Measurements from ENCODE around the gene PITHD1.
"Not testable (repeated sequence)": the region's sequence is repeated elsewhere in the genome, so short reads cannot be mapped to it uniquely, and the experiment has no call there.

Gene PITHD1

GRCh38 chr1:23757812-23758211, 20.4 kb upstream of the PITHD1 start:
- Mint-ChIP-seq H3K27ac (no peak overlapping the region), H3K4me1 (no peaks in the 10 kb centered on the region), H3K4me3 (no peak overlapping the region), H3K9me3 (no peaks in the 10 kb centered on the region), H3K36me3 (ENCODE audit: low read depth) (peaks cover 71% of the 10 kb centered on the region), H3K27me3 (no peaks in the 10 kb centered on the region)
- no peak for DNase-seq
- ATAC-seq: no peak

DNA sequence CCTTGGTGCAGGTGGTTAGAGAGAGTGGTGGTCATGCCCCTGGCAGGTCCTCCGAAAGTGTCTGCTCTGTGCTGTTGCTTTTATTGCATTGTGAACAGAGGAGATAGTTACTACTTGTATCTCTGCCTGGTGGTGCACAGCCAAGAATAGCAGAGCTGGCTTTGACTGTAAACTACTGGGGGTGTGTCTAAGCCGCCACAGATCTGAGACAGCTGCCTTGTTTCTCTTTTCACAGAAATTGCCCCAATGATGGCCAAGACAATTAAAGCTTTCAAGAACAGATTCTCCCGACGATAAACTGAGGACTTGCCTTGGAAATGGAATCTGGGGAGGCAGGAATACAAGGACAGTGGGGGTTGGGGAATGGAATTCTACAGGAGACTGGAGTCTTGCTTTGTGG, 18.9 kb upstream of the PITHD1 start:
- H3K9me3 Mint-ChIP-seq: no peaks in the 10 kb centered on the region

GRCh38 chr1:23763041-23763577, 15.1 kb upstream of the PITHD1 start:
- H3K27me3 Mint-ChIP-seq: no peaks in the 10 kb centered on the region
- no peak overlapping the region for H3K27ac Mint-ChIP-seq
- no peak overlapping the region for H3K4me3 Mint-ChIP-seq

More for the DNA sequence above, 18.9 kb upstream of the PITHD1 start:
- H3K4me3 Mint-ChIP-seq: no peak overlapping the region
- H3K27me3 Mint-ChIP-seq: no peaks in the 10 kb centered on the region
- no peak overlapping the region for H3K27ac Mint-ChIP-seq
- ATAC-seq (no peak), DNase-seq (no peak)
- peaks cover 61% of the 10 kb centered on the region for H3K36me3 Mint-ChIP-seq (ENCODE audit: low read depth)
- H3K4me1 Mint-ChIP-seq: no peaks in the 10 kb centered on the region

DNA sequence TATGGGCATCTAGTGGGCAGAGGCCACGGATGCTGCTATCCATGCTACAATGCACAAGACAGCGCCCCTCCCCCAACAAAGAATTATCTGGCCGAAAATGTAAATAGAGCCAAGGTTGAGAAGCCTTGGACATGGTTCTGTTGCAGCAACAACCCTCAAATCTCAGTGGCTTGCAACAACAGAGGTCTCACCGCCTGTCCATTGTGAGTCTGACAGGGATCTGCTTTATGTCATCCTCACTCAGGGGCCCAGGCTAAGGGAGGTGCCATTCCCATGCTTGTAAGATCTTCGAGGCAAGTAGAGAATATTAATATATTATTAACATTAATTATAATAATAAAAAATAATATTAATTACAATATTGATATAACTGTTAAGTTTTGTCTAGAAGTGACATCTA, 9.5 kb upstream of the PITHD1 start:
- H3K9me3 Mint-ChIP-seq: no peaks in the 10 kb centered on the region
- no peak overlapping the region for H3K27ac Mint-ChIP-seq
- no peaks in the 10 kb centered on the region for H3K27me3 Mint-ChIP-seq
- ATAC-seq (no peak), DNase-seq (no peak)
- peaks cover 3% of the 10 kb centered on the region for H3K4me1 Mint-ChIP-seq
- H3K4me3 Mint-ChIP-seq: no peak overlapping the region
- peaks cover 2% of the 10 kb centered on the region for H3K36me3 Mint-ChIP-seq (ENCODE audit: low read depth)

More at GRCh38 chr1:23763041-23763577, 15.1 kb upstream of the PITHD1 start:
- ATAC-seq: no peak
- Mint-ChIP-seq H3K4me1 (no peaks in the 10 kb centered on the region), H3K36me3 (ENCODE audit: low read depth) (peaks cover 34% of the 10 kb centered on the region), H3K9me3 (no peaks in the 10 kb centered on the region)
- DNase-seq: no peak

DNA sequence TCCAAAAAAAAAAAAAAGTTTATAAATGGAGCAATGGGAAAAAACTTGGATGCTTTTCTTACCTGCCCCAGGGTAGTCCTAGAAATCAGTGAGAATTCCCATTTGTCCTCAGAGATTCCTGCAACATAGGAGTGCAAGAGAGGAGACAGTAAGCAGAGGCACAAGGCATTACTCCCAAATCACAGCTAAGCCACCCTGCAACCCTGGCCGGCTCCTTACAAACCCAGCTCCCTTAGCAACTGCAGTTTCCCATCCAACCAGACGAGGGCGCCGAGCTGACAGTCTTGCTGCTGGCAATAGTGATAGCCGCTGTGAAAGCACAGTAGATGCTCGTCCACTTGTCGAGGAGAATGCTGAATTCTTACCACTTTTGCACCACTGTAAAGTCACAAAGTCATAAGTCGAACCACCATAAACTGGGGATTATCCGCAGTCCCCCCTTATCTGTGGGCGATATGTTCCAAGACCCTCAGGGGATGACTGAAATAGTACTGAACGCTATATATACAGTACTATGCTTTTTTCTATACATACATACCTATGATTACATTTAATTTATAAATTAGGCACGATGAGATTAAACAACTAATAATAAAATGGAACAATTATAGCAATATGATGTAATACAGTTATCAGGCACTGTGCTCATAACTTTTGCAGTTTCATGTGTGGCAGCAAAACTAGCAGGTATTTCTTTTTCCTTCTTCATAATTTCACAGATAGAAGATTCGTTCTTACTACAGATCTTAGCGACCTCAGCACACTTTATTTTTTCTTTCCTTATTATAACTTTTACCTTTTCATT, 6.0 kb upstream of the PITHD1 start:
- no peaks in the 10 kb centered on the region for H3K27me3 Mint-ChIP-seq
- H3K27ac Mint-ChIP-seq: no peak overlapping the region
- H3K36me3 Mint-ChIP-seq (ENCODE audit: low read depth): no peaks in the 10 kb centered on the region
- no peaks in the 10 kb centered on the region for H3K9me3 Mint-ChIP-seq
- DNase-seq: peak; percentile 90
- peak; percentile 86 for ATAC-seq
- no peak overlapping the region for H3K4me3 Mint-ChIP-seq
- H3K4me1 Mint-ChIP-seq: peaks cover 26% of the 10 kb centered on the region

DNA sequence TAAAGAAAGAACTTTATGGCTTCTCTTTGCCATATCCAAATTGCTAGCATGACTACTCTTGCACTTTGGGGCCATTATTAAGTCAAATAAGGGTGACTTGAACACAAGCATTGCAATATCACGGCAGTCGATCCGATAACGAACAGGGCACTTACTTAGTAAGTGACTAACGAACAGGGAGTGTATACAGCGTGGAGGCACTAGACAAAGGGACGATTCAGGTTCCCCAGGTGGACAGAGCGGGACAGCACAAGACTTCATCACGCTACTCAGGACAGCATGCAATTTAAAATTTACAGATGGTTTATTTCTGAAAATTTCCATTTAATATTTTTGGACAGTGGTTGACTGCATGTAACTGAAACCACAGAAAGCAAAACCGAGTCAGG, 5.4 kb upstream of the PITHD1 start:
- Mint-ChIP-seq H3K4me1 (peaks cover 30% of the 10 kb centered on the region), H3K27me3 (no peaks in the 10 kb centered on the region), H3K9me3 (no peaks in the 10 kb centered on the region), H3K4me3 (no peak overlapping the region), H3K36me3 (ENCODE audit: low read depth) (no peaks in the 10 kb centered on the region), H3K27ac (no peak overlapping the region)
- DNase-seq (no peak), ATAC-seq (no peak)

GRCh38 chr1:23774174-23774880, 3.9 kb upstream of the PITHD1 start:
- Mint-ChIP-seq H3K27me3 (no peaks in the 10 kb centered on the region), H3K27ac (no peak overlapping the region), H3K4me1 (peaks cover 36% of the 10 kb centered on the region), H3K9me3 (no peaks in the 10 kb centered on the region), H3K36me3 (ENCODE audit: low read depth) (peaks cover 2% of the 10 kb centered on the region), H3K4me3 (no peak overlapping the region)
- DNase-seq: no peak
- no peak for ATAC-seq

- Mint-ChIP-seq H3K27me3 (no peaks in the 10 kb centered on the region), H3K36me3 (ENCODE audit: low read depth) (peaks cover 13% of the 10 kb centered on the region), H3K27ac (no peak overlapping the region), H3K4me1 (peaks cover 47% of the 10 kb centered on the region), H3K9me3 (no peaks in the 10 kb centered on the region), H3K4me3 (peak overlapping the region; percentile 95)
- no peak for DNase-seq
- ATAC-seq: no peak
These were observed 2.0 kb upstream of the PITHD1 start for GRCh38 chr1:23776217-23776616.

- H3K27ac Mint-ChIP-seq: peak overlapping the region; percentile 88
- peaks cover 39% of the 10 kb centered on the region for H3K4me1 Mint-ChIP-seq
- peaks cover 28% of the 10 kb centered on the region for H3K36me3 Mint-ChIP-seq (ENCODE audit: low read depth)
- no peak for DNase-seq
- ATAC-seq: no peak
- no peaks in the 10 kb centered on the region for H3K27me3 Mint-ChIP-seq
- H3K4me3 Mint-ChIP-seq: peak overlapping the region; percentile 95
- H3K9me3 Mint-ChIP-seq: no peaks in the 10 kb centered on the region
These were observed 1.7 kb downstream of the PITHD1 start for GRCh38 chr1:23779826-23780371.

DNA sequence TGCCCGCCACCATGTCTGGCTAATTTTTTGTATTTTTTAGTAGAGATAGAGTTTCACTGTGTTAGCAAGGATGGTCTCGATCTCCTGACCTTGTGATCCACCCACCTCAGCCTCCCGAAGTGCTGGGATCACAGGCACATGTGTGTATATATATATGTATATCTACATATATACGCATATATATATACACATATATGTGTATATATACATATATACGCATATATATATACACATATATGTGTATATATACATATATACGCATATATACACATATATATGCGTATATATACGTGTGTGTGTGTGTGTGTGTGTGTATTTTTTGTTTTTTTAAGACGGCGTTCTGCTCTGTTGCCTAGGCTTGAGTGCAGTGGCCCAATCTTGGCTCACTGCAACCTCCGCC, 4.9 kb downstream of the PITHD1 start:
- H3K4me1 Mint-ChIP-seq: peaks cover 18% of the 10 kb centered on the region
- H3K9me3 Mint-ChIP-seq, DNase-seq, H3K4me3 Mint-ChIP-seq, H3K27ac Mint-ChIP-seq, ATAC-seq, H3K27me3 Mint-ChIP-seq: not testable (repeated sequence)
- peaks cover 57% of the 10 kb centered on the region for H3K36me3 Mint-ChIP-seq (ENCODE audit: low read depth)

DNA sequence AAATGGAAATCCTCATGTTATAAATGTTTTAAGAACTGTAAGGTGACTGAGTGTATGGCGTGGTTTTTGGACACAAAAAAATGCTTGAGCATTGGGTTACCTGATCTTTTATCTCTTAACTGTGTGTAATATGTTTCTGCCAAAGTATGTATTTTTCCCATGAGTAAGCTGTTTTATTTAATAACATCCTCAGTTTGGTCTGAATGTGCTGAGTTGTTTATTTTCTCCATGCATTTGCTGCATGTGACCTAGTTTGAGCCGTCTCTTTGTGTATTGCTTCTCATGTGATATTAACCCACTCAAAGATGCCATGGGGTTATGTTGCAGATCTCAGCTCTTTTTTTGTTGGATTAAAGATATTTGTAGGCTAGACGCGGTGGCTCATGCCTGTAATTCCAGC, 6.6 kb downstream of the PITHD1 start:
- peaks cover 51% of the 10 kb centered on the region for H3K36me3 Mint-ChIP-seq (ENCODE audit: low read depth)

GRCh38 chr1:23787701-23788100, 9.5 kb downstream of the PITHD1 start:
- Mint-ChIP-seq H3K27me3 (no peaks in the 10 kb centered on the region), H3K27ac (no peak overlapping the region)

More for the DNA sequence above, 6.6 kb downstream of the PITHD1 start:
- Mint-ChIP-seq H3K27ac (no peak overlapping the region), H3K9me3 (no peaks in the 10 kb centered on the region), H3K27me3 (no peaks in the 10 kb centered on the region), H3K4me1 (peaks cover 10% of the 10 kb centered on the region), H3K4me3 (no peak overlapping the region)
- ATAC-seq (no peak), DNase-seq (no peak)

GRCh38 chr1:23788695-23789094, 10.5 kb downstream of the PITHD1 start:
- DNase-seq (no peak), ATAC-seq (no peak)
- Mint-ChIP-seq H3K36me3 (ENCODE audit: low read depth) (peaks cover 37% of the 10 kb centered on the region), H3K4me1 (peaks cover 25% of the 10 kb centered on the region), H3K27me3 (no peaks in the 10 kb centered on the region), H3K4me3 (no peak overlapping the region), H3K27ac (no peak overlapping the region), H3K9me3 (no peaks in the 10 kb centered on the region)

More at GRCh38 chr1:23787701-23788100, 9.5 kb downstream of the PITHD1 start:
- no peak for ATAC-seq
- peaks cover 19% of the 10 kb centered on the region for H3K4me1 Mint-ChIP-seq
- peaks cover 39% of the 10 kb centered on the region for H3K36me3 Mint-ChIP-seq (ENCODE audit: low read depth)
- H3K9me3 Mint-ChIP-seq: no peaks in the 10 kb centered on the region
- no peak overlapping the region for H3K4me3 Mint-ChIP-seq
- no peak for DNase-seq

- peak; percentile 93 for DNase-seq
- Mint-ChIP-seq H3K27me3 (no peaks in the 10 kb centered on the region), H3K9me3 (no peaks in the 10 kb centered on the region)
These were observed 12.7 kb downstream of the PITHD1 start, which contains the start of gene LYPLA2 for GRCh38 chr1:23790696-23791515. Gene LYPLA2 (plus strand): TSS chr1:23791145. CDS start chr1:23792683, 1,538 bp downstream.

More at GRCh38 chr1:23790696-23791515, 12.7 kb downstream of the PITHD1 start, which contains the start of gene LYPLA2:
- Mint-ChIP-seq H3K4me3 (peak within 1 kb of the TSS; percentile 97), H3K27ac (peak within 1 kb of the TSS; percentile 93), H3K36me3 (ENCODE audit: low read depth) (peaks cover 27% of the 10 kb centered on the region), H3K4me1 (peaks cover 25% of the 10 kb centered on the region)
- peak; percentile 89 for ATAC-seq

Data from activated naive CD8-positive, alpha-beta T cell treated with anti-CD3 and anti-CD28 coated beads, Interleukin-2, amount 50 U/mL, for 24 hours (primary cell).